Muscle of leg (tissue), 11 donors: Measurements from ENCODE around the gene MYEOV. TPM values are rescaled to one million over a fixed set of nuclear protein-coding genes. Genes with fewer than 3 reads are reported as not detected.

Source experiments
- DNase-seq: peaks from one replicate; pipeline ENCODE4 v3.0.0; 2013
- H3K27ac ChIP-seq: one replicate; pipeline ENCODE4 v1.5.1; 2013; ENCODE audit warnings: mild to moderate bottlenecking, low read length, control low read depth
- H3K27me3 ChIP-seq: one replicate; pipeline ENCODE4 v1.6.1; 2013; ENCODE audit warnings: low read length; ENCODE audit not compliant: control insufficient read depth, insufficient read depth
- H3K36me3 ChIP-seq: one replicate; pipeline ENCODE4 v1.6.1; 2013; ENCODE audit warnings: low read length; ENCODE audit not compliant: control insufficient read depth, insufficient read depth
- H3K4me1 ChIP-seq: one replicate; pipeline ENCODE4 v1.6.1; 2013; ENCODE audit warnings: low read length; ENCODE audit not compliant: control insufficient read depth, insufficient read depth
- H3K4me3 ChIP-seq: one replicate; pipeline ENCODE4 v1.5.1; 2013; ENCODE audit warnings: low read length, control low read depth
- H3K9me3 ChIP-seq: replicated peaks from 2 replicates; pipeline ENCODE4 v1.6.1; 2013; ENCODE audit warnings: low read depth, low read length; ENCODE audit not compliant: control insufficient read depth
- whole genome bisulfite sequencing: methylation state at CpG from one replicate; pipeline ENCODE4 v1.1.5; 2013; ENCODE audit warnings: missing lambda C conversion rate; ENCODE audit not compliant: insufficient coverage; 5-methylcytosine and 5-hydroxymethylcytosine counted together
- polyA plus RNA-seq, 8 donors: library from polyadenylated mRNA; unstranded; fragments of 120-200 nt; gene quantifications; one replicate each; pipeline versions ENCODE4 v1.2.1 to v1.2.3, GENCODE V29; 2013; ENCODE audit warnings: inconsistent platforms in 1 of 8, low replicate concordance in 1 of 8; ENCODE audit not compliant: insufficient read length in 8 of 8, insufficient read depth in 1 of 8
- total RNA-seq: library from RNA; stranded (reverse); fragments of 120-200 nt; gene quantifications from one replicate; pipeline ENCODE4 v1.2.4, GENCODE V29; 2013

Gene MYEOV
- total and polyA plus RNA-seq, 9 donors: 0.48 to 1.9 (median 1.1) TPM; not detected in 1

DNA sequence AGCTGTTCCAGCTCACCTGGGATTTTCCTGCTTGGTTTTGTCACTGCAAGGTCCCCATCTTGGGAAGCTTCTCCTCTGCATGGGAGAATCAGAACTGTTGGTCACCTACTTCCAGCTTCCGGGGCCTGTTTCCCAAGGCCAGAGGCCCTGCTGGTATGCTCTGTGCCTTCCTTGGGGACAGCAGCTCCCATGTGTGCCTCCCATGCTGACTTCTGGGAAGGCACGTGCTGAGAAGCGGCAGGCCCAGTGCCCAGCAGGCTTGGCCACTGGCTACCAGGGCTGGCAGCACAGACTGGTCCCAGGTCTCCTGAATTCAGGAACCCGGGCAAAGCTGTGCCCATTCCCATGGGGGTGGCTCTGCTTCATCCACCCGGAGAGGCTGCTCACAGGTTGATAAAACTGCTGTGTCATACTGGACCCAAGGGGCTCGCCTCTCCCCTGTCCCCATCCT is 33.8 kb downstream of the MYEOV start:
- H3K9me3 ChIP-seq: no peaks in the 10 kb centered on the region
- no peak for DNase-seq
- no peak overlapping the region for H3K27ac ChIP-seq
- no peaks in the 10 kb centered on the region for H3K36me3 ChIP-seq
- H3K4me3 ChIP-seq: no peak overlapping the region
- 82% methylated on average over 5 of the region's 6 CpGs for WGBS
- peaks cover 5% of the 10 kb centered on the region for H3K4me1 ChIP-seq
- no peaks in the 10 kb centered on the region for H3K27me3 ChIP-seq

GRCh38 chr11:69328231-69328630 is 34.3 kb downstream of the MYEOV start:
- Histone ChIP-seq H3K36me3 (no peaks in the 10 kb centered on the region), H3K27me3 (no peaks in the 10 kb centered on the region), H3K4me1 (peaks cover 7% of the 10 kb centered on the region), H3K4me3 (no peak overlapping the region), H3K27ac (no peak overlapping the region), H3K9me3 (no peaks in the 10 kb centered on the region)
- WGBS: 92% methylated on average over 6 of the region's 8 CpGs
- no peak for DNase-seq

GRCh38 chr11:69329581-69329980 is 35.6 kb downstream of the MYEOV start:
- Histone ChIP-seq H3K4me1 (peaks cover 19% of the 10 kb centered on the region), H3K4me3 (no peak overlapping the region), H3K27ac (no peak overlapping the region), H3K27me3 (no peaks in the 10 kb centered on the region), H3K36me3 (no peaks in the 10 kb centered on the region), H3K9me3 (no peaks in the 10 kb centered on the region)
- no peak for DNase-seq
- no CpG with 5 or more reads among the region's 3 CpGs for WGBS

- no peak overlapping the region for H3K27ac ChIP-seq
- H3K4me1 ChIP-seq: peaks cover 22% of the 10 kb centered on the region
- no CpG with 5 or more reads among the region's 4 CpGs for WGBS
- H3K4me3 ChIP-seq: no peak overlapping the region
- DNase-seq: no peak
- H3K36me3 ChIP-seq: no peaks in the 10 kb centered on the region
- no peaks in the 10 kb centered on the region for H3K27me3 ChIP-seq
- H3K9me3 ChIP-seq: no peaks in the 10 kb centered on the region
Measured at GRCh38 chr11:69330330-69330729, 36.4 kb downstream of the MYEOV start.

- Histone ChIP-seq H3K4me3 (no peak overlapping the region), H3K27me3 (no peaks in the 10 kb centered on the region), H3K4me1 (peaks cover 18% of the 10 kb centered on the region), H3K27ac (no peak overlapping the region), H3K9me3 (no peaks in the 10 kb centered on the region), H3K36me3 (no peaks in the 10 kb centered on the region)
- WGBS: no CpG with 5 or more reads among the region's 2 CpGs
- no peak for DNase-seq
Measured at GRCh38 chr11:69333149-69333710, 39.3 kb downstream of the MYEOV start.

GRCh38 chr11:69333879-69334278 is 39.9 kb downstream of the MYEOV start:
- H3K4me1 ChIP-seq: peaks cover 18% of the 10 kb centered on the region
- no peaks in the 10 kb centered on the region for H3K9me3 ChIP-seq
- 40% methylated on average over 1 of the region's 2 CpGs for WGBS
- DNase-seq: peak; percentile 60
- H3K36me3 ChIP-seq: no peaks in the 10 kb centered on the region
- no peak overlapping the region for H3K27ac ChIP-seq
- no peak overlapping the region for H3K4me3 ChIP-seq
- no peaks in the 10 kb centered on the region for H3K27me3 ChIP-seq

GRCh38 chr11:69335007-69335780 is 41.2 kb downstream of the MYEOV start:
- Histone ChIP-seq H3K4me1 (peaks cover 18% of the 10 kb centered on the region), H3K4me3 (no peak overlapping the region), H3K27ac (no peak overlapping the region), H3K27me3 (no peaks in the 10 kb centered on the region), H3K9me3 (no peaks in the 10 kb centered on the region), H3K36me3 (no peaks in the 10 kb centered on the region)
- DNase-seq: no peak
- 85% methylated on average over 10 of the region's 15 CpGs for WGBS

DNA sequence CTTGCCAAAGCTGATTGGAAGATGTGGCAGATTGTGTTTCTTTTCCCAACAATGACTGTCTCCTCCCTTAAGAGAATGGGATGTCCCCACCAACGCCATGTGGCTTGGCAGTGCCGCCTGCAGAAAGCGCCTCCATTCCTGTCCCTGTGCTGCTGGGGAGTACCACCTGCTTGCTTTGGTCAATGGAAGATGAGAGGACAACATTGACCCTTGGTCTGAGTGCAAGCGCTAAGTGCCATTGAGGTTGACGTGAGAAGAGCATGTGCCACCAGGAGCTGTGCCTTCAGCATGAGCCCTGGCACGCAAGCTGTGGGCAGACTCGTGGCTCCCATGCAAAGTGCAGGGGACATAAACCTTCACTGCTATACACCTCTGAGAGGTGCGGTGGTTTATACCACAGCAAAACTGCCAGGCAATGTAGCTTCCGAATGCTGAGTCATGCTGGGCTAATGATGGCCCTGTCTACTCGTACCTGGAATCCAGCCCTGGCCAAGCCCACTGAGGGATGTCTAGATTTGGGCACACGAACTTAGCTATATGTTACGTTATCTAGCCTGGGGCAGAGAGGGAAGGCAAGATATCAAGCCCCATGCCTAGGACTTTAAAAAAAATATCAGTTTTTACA is 41.9 kb downstream of the MYEOV start:
- Histone ChIP-seq H3K27me3 (no peaks in the 10 kb centered on the region), H3K9me3 (no peaks in the 10 kb centered on the region), H3K36me3 (no peaks in the 10 kb centered on the region), H3K4me3 (no peak overlapping the region), H3K27ac (no peak overlapping the region), H3K4me1 (peaks cover 18% of the 10 kb centered on the region)
- DNase-seq: no peak
- 94% methylated on average over 11 of the region's 12 CpGs for WGBS

DNA sequence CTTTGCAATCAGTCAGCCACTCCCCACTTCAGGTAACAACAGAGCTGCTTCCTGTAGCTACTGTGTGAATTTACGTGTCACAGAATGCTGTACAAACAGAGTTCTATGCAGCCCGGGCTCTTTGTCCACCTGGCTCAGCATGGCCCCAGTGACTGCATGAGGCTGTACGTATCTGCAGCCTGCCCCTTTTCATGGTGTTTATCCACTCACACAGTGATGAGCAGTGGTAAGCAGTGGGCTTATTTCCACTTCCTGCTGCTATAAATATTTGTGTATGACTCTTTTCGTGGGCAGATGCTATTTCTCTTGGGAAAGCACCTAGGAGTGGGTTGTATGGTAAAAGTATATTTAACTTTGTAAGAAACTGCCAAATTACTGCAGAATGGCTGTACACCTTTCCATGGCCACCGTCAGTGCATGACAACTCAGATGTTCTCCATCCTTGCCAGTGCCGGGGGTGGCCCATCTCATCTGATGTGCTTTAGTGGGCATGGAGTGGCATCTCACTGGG is 43.3 kb downstream of the MYEOV start:
- H3K4me1 ChIP-seq: peaks cover 18% of the 10 kb centered on the region
- H3K36me3 ChIP-seq: no peaks in the 10 kb centered on the region
- no peak overlapping the region for H3K27ac ChIP-seq
- no peak overlapping the region for H3K4me3 ChIP-seq
- WGBS: 53% methylated on average over 2 of the region's 6 CpGs
- no peaks in the 10 kb centered on the region for H3K27me3 ChIP-seq
- H3K9me3 ChIP-seq: no peaks in the 10 kb centered on the region
- DNase-seq: no peak

DNA sequence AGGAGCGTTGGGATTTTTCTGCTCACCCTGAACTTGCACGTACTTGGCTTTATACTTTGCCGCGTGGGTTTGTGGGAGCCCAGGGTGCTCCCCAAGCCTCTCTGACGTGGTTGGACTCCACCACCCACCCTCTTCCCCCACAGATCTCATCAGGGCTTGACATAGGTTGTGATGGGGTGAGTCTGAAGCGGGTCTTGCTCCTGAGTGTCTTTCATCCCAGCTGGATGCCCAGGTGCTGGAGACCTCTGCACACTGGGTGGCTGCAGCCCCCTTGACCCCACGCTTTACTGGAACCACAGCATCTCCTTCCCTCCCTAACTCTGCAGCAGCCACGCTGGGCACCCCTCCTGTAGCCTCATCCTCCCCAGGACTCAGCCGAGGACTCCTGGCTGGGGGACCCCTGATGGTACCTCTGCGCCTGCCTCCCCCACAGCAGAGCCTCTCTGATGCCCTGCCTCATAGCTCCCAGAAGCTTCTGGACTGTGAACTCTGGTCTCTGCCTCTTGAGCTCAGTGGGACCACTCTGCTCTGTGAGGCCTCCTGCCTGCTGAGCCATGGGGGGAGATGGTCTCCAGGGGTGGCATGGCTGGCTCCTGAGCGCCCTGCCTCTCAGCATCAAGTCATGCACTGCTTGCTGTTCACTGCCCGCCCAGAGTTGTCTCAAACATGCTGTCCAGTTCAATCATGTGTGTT is 45.2 kb downstream of the MYEOV start:
- Histone ChIP-seq H3K36me3 (no peaks in the 10 kb centered on the region), H3K27me3 (no peaks in the 10 kb centered on the region), H3K4me1 (peaks cover 7% of the 10 kb centered on the region), H3K27ac (no peak overlapping the region), H3K9me3 (no peaks in the 10 kb centered on the region), H3K4me3 (no peak overlapping the region)
- no peak for DNase-seq
- WGBS: 86% methylated on average over 6 of the region's 12 CpGs
